HEK293T (cell line): ENCODE measurements around the gene TDG.

Experiments
- ARNT ChIP-seq: fragments of 450-650 bp; IDR thresholded peaks from 2 replicates; pipeline ENCODE4 v1.6.1; 2017; ENCODE audit warnings: mild to moderate bottlenecking
- BHLHE40 ChIP-seq: fragments of 450-650 bp; IDR thresholded peaks from 2 replicates; pipeline ENCODE4 v1.6.1; 2016; ENCODE audit warnings: mild to moderate bottlenecking, moderate library complexity, borderline replicate concordance
- ELF4 ChIP-seq: fragments of 450-650 bp; IDR thresholded peaks from 2 replicates; pipeline ENCODE4 v1.6.1; 2017; ENCODE audit warnings: antibody characterized with exemption
- FOXA1 ChIP-seq: fragments of 450-650 bp; IDR thresholded peaks from 2 replicates; pipeline ENCODE4 v1.6.1; 2016; ENCODE audit warnings: mild to moderate bottlenecking
- FOXK2 ChIP-seq: fragments of 450-650 bp; IDR thresholded peaks from 2 replicates; pipeline ENCODE4 v1.6.1; 2016; ENCODE audit warnings: mild to moderate bottlenecking
- FOXM1 ChIP-seq: fragments of 450-650 bp; IDR thresholded peaks from 2 replicates; pipeline ENCODE4 v1.6.1; 2017; ENCODE audit warnings: mild to moderate bottlenecking, borderline replicate concordance
- HDGF ChIP-seq: fragments of 450-650 bp; IDR thresholded peaks from 2 replicates; pipeline ENCODE4 v1.6.1; 2017; ENCODE audit warnings: antibody characterized with exemption, borderline replicate concordance
- LEF1 ChIP-seq: fragments of 450-650 bp; IDR thresholded peaks from 2 replicates; pipeline ENCODE4 v1.6.1; 2017; ENCODE audit warnings: mild to moderate bottlenecking, borderline replicate concordance
- NFRKB ChIP-seq: fragments of 450-650 bp; IDR thresholded peaks from 2 replicates; pipeline ENCODE4 v1.6.1; 2016; ENCODE audit warnings: mild to moderate bottlenecking, moderate library complexity
- SP1 ChIP-seq: fragments of 450-650 bp; IDR thresholded peaks from 2 replicates; pipeline ENCODE4 v1.6.1; 2017
- SUZ12 ChIP-seq: fragments of 450-650 bp; IDR thresholded peaks from 2 replicates; pipeline ENCODE4 v1.6.1; 2016; ENCODE audit warnings: mild to moderate bottlenecking
- ZNF384 ChIP-seq: fragments of 450-650 bp; IDR thresholded peaks from 2 replicates; pipeline ENCODE4 v1.6.1; 2016

GRCh38 chr12:103969391-103969790 lies 3.7 kb downstream of the TDG start:
- TF ChIP-seq LEF1 (no peak), ARNT (no peak), FOXM1 (no peak), FOXA1 (no peak), FOXK2 (no peak), ZNF384 (no peak), BHLHE40 (no peak), ELF4 (no peak), SUZ12 (no peak), SP1 (no peak), NFRKB (no peak), HDGF (no peak)
